ENCODE data around the gene HMGB4. TPM values are rescaled to one million over a fixed set of nuclear protein-coding genes. Genes with fewer than 3 reads are reported as not detected.

Gene HMGB4
- total RNA-seq, 1 donor from 2014 or later = not detected

DNA sequence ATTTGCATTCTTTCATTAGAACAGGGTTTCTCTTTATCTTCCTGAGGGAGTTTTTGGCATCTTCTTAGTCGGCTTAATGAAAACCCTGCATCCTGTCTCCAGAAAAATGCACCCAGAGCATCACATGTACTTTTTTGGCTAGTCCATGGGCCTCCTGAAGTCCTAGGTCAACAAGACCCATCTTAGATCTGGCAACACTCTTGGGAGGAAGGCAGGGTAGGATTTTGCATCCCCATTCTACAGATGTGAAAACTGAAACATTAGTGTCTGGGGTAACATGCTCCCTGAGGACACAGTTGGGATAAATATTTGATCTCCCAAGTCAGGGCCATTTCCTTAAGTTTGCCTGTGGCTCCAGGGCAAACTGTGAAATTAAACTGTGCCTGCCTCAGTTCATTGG lies 40.0 kb upstream of the HMGB4 start:
- H3K36me3 Mint-ChIP-seq (ENCODE audit: unreplicated experiment) = no peaks in the 10 kb centered on the region
- DNase-seq (ENCODE audit: extremely low spot score, unreplicated experiment) = no peak
- no peak overlapping the region for H3K4me3 Mint-ChIP-seq (ENCODE audit: unreplicated experiment)
- H3K27me3 Mint-ChIP-seq (ENCODE audit: unreplicated experiment) = no peaks in the 10 kb centered on the region
- TF ChIP-seq, protein P1, sequence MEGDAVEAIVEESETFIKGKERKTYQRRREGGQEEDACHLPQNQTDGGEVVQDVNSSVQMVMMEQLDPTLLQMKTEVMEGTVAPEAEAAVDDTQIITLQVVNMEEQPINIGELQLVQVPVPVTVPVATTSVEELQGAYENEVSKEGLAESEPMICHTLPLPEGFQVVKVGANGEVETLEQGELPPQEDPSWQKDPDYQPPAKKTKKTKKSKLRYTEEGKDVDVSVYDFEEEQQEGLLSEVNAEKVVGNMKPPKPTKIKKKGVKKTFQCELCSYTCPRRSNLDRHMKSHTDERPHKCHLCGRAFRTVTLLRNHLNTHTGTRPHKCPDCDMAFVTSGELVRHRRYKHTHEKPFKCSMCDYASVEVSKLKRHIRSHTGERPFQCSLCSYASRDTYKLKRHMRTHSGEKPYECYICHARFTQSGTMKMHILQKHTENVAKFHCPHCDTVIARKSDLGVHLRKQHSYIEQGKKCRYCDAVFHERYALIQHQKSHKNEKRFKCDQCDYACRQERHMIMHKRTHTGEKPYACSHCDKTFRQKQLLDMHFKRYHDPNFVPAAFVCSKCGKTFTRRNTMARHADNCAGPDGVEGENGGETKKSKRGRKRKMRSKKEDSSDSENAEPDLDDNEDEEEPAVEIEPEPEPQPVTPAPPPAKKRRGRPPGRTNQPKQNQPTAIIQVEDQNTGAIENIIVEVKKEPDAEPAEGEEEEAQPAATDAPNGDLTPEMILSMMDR (IDR thresholded peaks at IDR 0.05) = no peak
- no peak overlapping the region for H3K27ac Mint-ChIP-seq (ENCODE audit: unreplicated experiment)
- no peaks in the 10 kb centered on the region for H3K4me1 Mint-ChIP-seq (ENCODE audit: unreplicated experiment)
- peaks cover 43% of the 10 kb centered on the region for H3K9me3 Mint-ChIP-seq (ENCODE audit: unreplicated experiment)

DNA sequence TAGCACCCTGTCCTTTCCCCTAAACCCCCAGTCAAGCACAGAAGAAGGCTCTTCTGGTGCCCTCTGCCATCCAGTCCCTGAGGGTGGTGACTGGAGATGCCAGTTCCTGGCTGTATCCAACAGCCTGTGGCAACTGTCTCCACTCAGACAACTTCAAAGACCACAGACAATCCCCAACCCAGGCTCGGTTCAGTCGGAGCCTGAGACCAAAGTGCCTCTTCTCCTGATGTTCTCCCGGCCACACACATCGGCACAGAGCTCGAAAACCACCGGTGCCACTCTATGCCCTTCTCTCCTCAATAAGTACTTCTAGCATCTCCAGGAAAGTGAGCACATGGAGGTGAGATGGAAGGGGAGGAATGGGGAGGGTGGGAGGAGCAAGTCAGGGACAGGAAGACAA lies 39.6 kb upstream of the HMGB4 start:
- Mint-ChIP-seq H3K4me3 (ENCODE audit: unreplicated experiment) (no peak overlapping the region), H3K36me3 (ENCODE audit: unreplicated experiment) (no peaks in the 10 kb centered on the region), H3K9me3 (ENCODE audit: unreplicated experiment) (peaks cover 43% of the 10 kb centered on the region), H3K27ac (ENCODE audit: unreplicated experiment) (no peak overlapping the region), H3K27me3 (ENCODE audit: unreplicated experiment) (no peaks in the 10 kb centered on the region), H3K4me1 (ENCODE audit: unreplicated experiment) (no peaks in the 10 kb centered on the region)
- no peak for DNase-seq (ENCODE audit: extremely low spot score, unreplicated experiment)
- TF ChIP-seq, protein P1 (IDR thresholded peaks at IDR 0.05) = no peak

DNA sequence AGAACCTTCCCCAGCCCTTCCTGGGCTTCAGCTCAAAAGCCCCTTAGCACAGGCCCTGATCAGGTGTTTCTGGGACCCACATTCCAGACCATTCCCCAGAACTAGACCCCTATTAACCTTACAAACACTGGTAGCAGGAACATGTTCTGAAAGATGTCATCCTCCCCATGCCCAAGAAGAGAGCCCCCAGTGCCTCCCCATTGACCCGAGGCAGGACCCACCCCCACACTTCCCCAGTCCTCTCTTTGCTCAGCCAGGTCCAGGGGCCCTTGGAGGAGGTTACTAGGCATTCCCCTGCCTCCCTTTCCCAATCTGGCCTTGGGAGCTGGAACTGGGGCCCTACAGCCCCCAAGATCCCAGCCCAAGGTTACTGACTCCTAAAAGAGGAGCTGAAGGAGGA lies 38.9 kb upstream of the HMGB4 start:
- Mint-ChIP-seq H3K36me3 (ENCODE audit: unreplicated experiment) (no peaks in the 10 kb centered on the region), H3K4me3 (ENCODE audit: unreplicated experiment) (no peak overlapping the region), H3K27me3 (ENCODE audit: unreplicated experiment) (no peaks in the 10 kb centered on the region), H3K27ac (ENCODE audit: unreplicated experiment) (no peak overlapping the region), H3K4me1 (ENCODE audit: unreplicated experiment) (no peaks in the 10 kb centered on the region), H3K9me3 (ENCODE audit: unreplicated experiment) (peaks cover 41% of the 10 kb centered on the region)
- TF ChIP-seq, protein P1 (IDR thresholded peaks at IDR 0.05) = no peak
- DNase-seq (ENCODE audit: extremely low spot score, unreplicated experiment) = no peak

DNA sequence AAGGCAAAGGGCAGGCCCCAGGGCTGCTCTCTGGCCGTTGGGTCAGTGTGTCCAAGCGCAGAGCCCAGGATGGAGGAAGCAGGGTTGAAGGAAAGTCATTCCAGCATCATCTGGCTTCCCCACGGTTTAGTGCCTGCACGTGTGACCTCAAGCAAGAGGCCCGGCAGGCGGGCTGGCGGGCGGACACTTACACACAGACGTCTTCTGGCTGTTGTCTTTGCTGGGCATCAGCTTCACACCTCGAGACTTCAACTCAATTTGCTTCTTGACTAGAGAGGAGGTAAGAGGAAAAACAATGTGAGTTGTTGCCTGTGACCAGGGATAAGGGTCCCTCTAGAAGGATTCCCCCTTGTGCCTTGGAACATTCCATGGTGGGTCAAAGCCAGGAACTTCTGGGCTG lies 38.4 kb upstream of the HMGB4 start:
- H3K36me3 Mint-ChIP-seq (ENCODE audit: unreplicated experiment) = no peaks in the 10 kb centered on the region
- no peak for DNase-seq (ENCODE audit: extremely low spot score, unreplicated experiment)
- H3K9me3 Mint-ChIP-seq (ENCODE audit: unreplicated experiment) = peaks cover 37% of the 10 kb centered on the region
- H3K27ac Mint-ChIP-seq (ENCODE audit: unreplicated experiment) = no peak overlapping the region
- no peak overlapping the region for H3K4me3 Mint-ChIP-seq (ENCODE audit: unreplicated experiment)
- no peaks in the 10 kb centered on the region for H3K4me1 Mint-ChIP-seq (ENCODE audit: unreplicated experiment)
- TF ChIP-seq, protein P1 (IDR thresholded peaks at IDR 0.05) = no peak
- H3K27me3 Mint-ChIP-seq (ENCODE audit: unreplicated experiment) = no peaks in the 10 kb centered on the region

DNA sequence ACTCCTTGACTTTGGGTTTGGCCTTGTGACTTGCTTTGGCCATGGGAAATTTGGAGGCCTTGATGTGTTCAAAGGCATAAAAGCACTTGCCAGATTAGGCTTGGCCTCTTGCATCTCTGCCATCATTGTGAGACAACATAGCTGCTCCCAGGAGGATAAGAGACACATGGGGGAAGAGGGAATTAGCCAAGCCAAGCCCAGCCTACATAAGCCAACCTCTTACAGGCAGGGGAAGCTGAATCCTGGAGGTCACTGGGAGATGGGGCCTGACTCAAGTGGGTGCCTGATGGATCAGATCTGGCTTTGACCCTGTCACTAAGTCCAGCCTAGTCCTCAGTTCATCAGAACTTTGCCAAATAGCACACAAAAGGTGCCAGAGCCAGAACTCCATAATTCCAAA lies 37.6 kb upstream of the HMGB4 start:
- DNase-seq (ENCODE audit: extremely low spot score, unreplicated experiment) = peak; percentile 60
- Mint-ChIP-seq H3K27me3 (ENCODE audit: unreplicated experiment) (no peaks in the 10 kb centered on the region), H3K27ac (ENCODE audit: unreplicated experiment) (no peak overlapping the region), H3K4me3 (ENCODE audit: unreplicated experiment) (no peak overlapping the region), H3K4me1 (ENCODE audit: unreplicated experiment) (no peaks in the 10 kb centered on the region), H3K36me3 (ENCODE audit: unreplicated experiment) (no peaks in the 10 kb centered on the region), H3K9me3 (ENCODE audit: unreplicated experiment) (peaks cover 42% of the 10 kb centered on the region)
- TF ChIP-seq, protein P1 (IDR thresholded peaks at IDR 0.05) = no peak
